ENCODE measurements around the gene TBC1D14.
A peak's percentile ranks its signal among the peaks of the same experiment; 100 is the strongest.
"Not testable (repeated sequence)": the region's sequence is repeated elsewhere in the genome, so short reads cannot be mapped to it uniquely, and the experiment has no call there.

Gene TBC1D14

GRCh38 chr4:6890971-6891370 lies 18.7 kb upstream of the TBC1D14 start:
- DNase-seq, result not testable (repeated sequence)

GRCh38 chr4:6891436-6892170 lies 18.0 kb upstream of the TBC1D14 start:
- DNase-seq, result no peak

- no peak for DNase-seq
Observed at GRCh38 chr4:6892190-6892908, 17.3 kb upstream of the TBC1D14 start.

- DNase-seq, result no peak
Observed at GRCh38 chr4:6892909-6893202, 16.8 kb upstream of the TBC1D14 start.

- DNase-seq, result no peak
Observed at GRCh38 chr4:6893449-6894085, 16.1 kb upstream of the TBC1D14 start.

GRCh38 chr4:6894086-6894478 lies 15.5 kb upstream of the TBC1D14 start:
- no peak for DNase-seq

GRCh38 chr4:6894528-6895498 lies 14.8 kb upstream of the TBC1D14 start:
- no peak for DNase-seq

GRCh38 chr4:6896035-6896434 lies 13.6 kb upstream of the TBC1D14 start:
- no peak for DNase-seq

- DNase-seq, result no peak
Observed at GRCh38 chr4:6898763-6899162, 10.9 kb upstream of the TBC1D14 start.

- DNase-seq, result no peak
Observed at GRCh38 chr4:6900181-6900812, 9.3 kb upstream of the TBC1D14 start.

- no peak for DNase-seq
Observed at GRCh38 chr4:6900956-6901355, 8.7 kb upstream of the TBC1D14 start.

GRCh38 chr4:6901669-6902317 lies 7.8 kb upstream of the TBC1D14 start:
- DNase-seq, result no peak

GRCh38 chr4:6902318-6903042 lies 7.1 kb upstream of the TBC1D14 start:
- no peak for DNase-seq

- no peak for DNase-seq
Observed at GRCh38 chr4:6905516-6906445, 3.8 kb upstream of the TBC1D14 start.

- not testable (repeated sequence) for DNase-seq
Observed at GRCh38 chr4:6906486-6906885, 3.1 kb upstream of the TBC1D14 start.

- DNase-seq, result peak in 1 of 2 experiments; percentile 38
Observed at GRCh38 chr4:6907658-6908191, 1.9 kb upstream of the TBC1D14 start.

- no peak for DNase-seq
Observed at GRCh38 chr4:6908432-6909112, 1.1 kb upstream of the TBC1D14 start.

GRCh38 chr4:6909970-6910339 lies 329 bp downstream of the TBC1D14 start:
- DNase-seq, result no peak

- no peak for DNase-seq
Observed at GRCh38 chr4:6910340-6910959, 824 bp downstream of the TBC1D14 start.
